Measurements from ENCODE around the gene ARHGAP15. TPM values are rescaled to one million over a fixed set of nuclear protein-coding genes. Genes with fewer than 3 reads are reported as not detected.

The ARHGAP15 gene
- total RNA-seq, 1 donor from 2014 or later = not detected

DNA sequence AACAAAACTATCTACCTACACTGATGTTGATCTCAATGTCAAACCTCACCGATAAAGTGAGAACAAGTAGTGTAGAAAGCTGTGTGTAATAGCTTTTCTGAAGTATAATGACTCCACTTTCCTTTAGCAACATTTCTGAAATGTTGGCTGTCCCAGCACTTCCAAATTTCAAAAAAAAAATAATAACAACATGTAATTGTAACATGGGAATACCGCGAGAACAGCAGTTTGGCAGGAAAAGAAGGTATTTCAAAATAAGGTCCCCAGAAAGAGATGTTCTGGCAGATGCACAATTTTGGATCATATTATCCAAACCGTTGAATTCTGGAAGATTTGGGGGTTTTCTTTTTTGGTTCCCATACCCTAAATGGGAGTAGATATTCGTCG lies 352.0 kb downstream of the ARHGAP15 start:
- H3K9ac ChIP-seq (ENCODE audit: low read length) = no peak overlapping the region
- no peak overlapping the region for H3K27ac ChIP-seq (ENCODE audit: low read depth, low read length)
- H4K20me1 ChIP-seq (ENCODE audit: insufficient read depth, low read length) = no peaks in the 10 kb centered on the region
- H3K27me3 ChIP-seq (ENCODE audit: insufficient read depth, low read length) = no peaks in the 10 kb centered on the region
- no peaks in the 10 kb centered on the region for H3K36me3 Mint-ChIP-seq (ENCODE audit: low read depth, unreplicated experiment)
- no peak overlapping the region for H3K4me3 Mint-ChIP-seq (ENCODE audit: unreplicated experiment)
- H3K4me1 ChIP-seq (ENCODE audit: insufficient read depth, low read length) = no peaks in the 10 kb centered on the region
- H3K9me3 ChIP-seq (ENCODE audit: insufficient read depth, low read depth, low read length) = no peaks in the 10 kb centered on the region
- no peak overlapping the region for H3K27ac Mint-ChIP-seq (ENCODE audit: unreplicated experiment)
- no peaks in the 10 kb centered on the region for H3K79me2 ChIP-seq (ENCODE audit: insufficient read depth, low read length)
- no peaks in the 10 kb centered on the region for H3K27me3 Mint-ChIP-seq (ENCODE audit: low read depth, unreplicated experiment)
- H3K36me3 ChIP-seq (ENCODE audit: insufficient read depth, low read length) = no peaks in the 10 kb centered on the region
- TF ChIP-seq EZH2 (IDR thresholded peaks at IDR 0.05; ENCODE audit: insufficient read depth, low read length) = no peak
- TF ChIP-seq, protein P1, sequence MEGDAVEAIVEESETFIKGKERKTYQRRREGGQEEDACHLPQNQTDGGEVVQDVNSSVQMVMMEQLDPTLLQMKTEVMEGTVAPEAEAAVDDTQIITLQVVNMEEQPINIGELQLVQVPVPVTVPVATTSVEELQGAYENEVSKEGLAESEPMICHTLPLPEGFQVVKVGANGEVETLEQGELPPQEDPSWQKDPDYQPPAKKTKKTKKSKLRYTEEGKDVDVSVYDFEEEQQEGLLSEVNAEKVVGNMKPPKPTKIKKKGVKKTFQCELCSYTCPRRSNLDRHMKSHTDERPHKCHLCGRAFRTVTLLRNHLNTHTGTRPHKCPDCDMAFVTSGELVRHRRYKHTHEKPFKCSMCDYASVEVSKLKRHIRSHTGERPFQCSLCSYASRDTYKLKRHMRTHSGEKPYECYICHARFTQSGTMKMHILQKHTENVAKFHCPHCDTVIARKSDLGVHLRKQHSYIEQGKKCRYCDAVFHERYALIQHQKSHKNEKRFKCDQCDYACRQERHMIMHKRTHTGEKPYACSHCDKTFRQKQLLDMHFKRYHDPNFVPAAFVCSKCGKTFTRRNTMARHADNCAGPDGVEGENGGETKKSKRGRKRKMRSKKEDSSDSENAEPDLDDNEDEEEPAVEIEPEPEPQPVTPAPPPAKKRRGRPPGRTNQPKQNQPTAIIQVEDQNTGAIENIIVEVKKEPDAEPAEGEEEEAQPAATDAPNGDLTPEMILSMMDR (IDR thresholded peaks at IDR 0.05; ENCODE audit: insufficient read depth, low read depth, low read length) = no peak
- no peak overlapping the region for H3K4me2 ChIP-seq (ENCODE audit: low read length)
- no peaks in the 10 kb centered on the region for H3K9me3 Mint-ChIP-seq (ENCODE audit: unreplicated experiment)
- no peak for FAIRE-seq
- H3K4me3 ChIP-seq (ENCODE audit: insufficient read depth, low read depth, low read length) = no peak overlapping the region
- no peak overlapping the region for H2AFZ ChIP-seq (ENCODE audit: low read depth, low read length)
- peaks cover 8% of the 10 kb centered on the region for H3K4me1 Mint-ChIP-seq (ENCODE audit: low read depth, unreplicated experiment)
- no peak for DNase-seq (ENCODE audit: low read depth)

DNA sequence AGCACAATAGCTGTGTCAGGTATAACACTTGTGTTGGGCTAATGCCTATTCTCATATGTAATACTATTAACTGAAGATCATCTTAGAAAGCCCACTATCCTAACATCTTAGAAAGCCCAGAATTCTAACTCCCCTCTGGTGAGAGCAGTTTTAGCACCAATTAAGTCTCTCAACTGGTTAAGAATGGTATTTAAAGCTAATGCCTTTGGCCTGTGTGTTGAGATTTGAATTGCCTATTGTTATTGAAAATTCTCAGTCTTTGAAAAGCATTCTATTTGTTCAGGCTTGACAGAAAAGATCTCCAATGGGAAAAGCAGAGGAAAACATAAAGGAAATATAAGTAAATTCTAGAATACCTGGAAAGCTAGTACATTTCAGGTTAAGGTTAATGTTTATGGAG lies 352.5 kb downstream of the ARHGAP15 start:
- Mint-ChIP-seq H3K4me3 (ENCODE audit: unreplicated experiment) (no peak overlapping the region), H3K27me3 (ENCODE audit: low read depth, unreplicated experiment) (no peaks in the 10 kb centered on the region), H3K27ac (ENCODE audit: unreplicated experiment) (no peak overlapping the region)

DNA sequence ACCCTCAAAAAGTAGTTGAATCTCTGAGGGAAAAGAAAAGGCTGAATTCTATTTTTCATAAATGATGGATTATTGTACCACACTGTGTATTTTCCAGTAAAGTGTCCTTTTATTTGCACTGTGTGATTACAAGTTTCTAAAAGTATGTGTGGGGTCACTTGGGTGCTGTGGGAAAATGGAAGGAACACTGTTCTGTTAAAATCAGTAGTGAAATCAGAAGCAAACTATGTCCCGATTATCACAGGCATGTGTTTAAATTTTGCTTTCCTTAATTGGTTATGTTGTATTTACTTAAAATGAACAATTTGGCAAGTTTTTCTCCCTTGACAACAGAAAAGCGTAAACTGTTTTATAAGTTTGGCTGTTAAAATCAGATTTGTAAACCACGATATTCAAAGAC lies 353.1 kb downstream of the ARHGAP15 start:
- peaks cover 8% of the 10 kb centered on the region for H3K4me1 Mint-ChIP-seq (ENCODE audit: low read depth, unreplicated experiment)
- Histone ChIP-seq H3K27me3 (ENCODE audit: insufficient read depth, low read length) (no peaks in the 10 kb centered on the region), H3K27ac (ENCODE audit: low read depth, low read length) (no peak overlapping the region), H3K4me1 (ENCODE audit: insufficient read depth, low read length) (no peaks in the 10 kb centered on the region), H3K4me2 (ENCODE audit: low read length) (no peak overlapping the region), H3K4me3 (ENCODE audit: insufficient read depth, low read depth, low read length) (no peak overlapping the region), H4K20me1 (ENCODE audit: insufficient read depth, low read length) (no peaks in the 10 kb centered on the region), H3K79me2 (ENCODE audit: insufficient read depth, low read length) (no peaks in the 10 kb centered on the region), H3K9me3 (ENCODE audit: insufficient read depth, low read depth, low read length) (no peaks in the 10 kb centered on the region), H2AFZ (ENCODE audit: low read depth, low read length) (no peak overlapping the region), H3K9ac (ENCODE audit: low read length) (no peak overlapping the region), H3K36me3 (ENCODE audit: insufficient read depth, low read length) (no peaks in the 10 kb centered on the region)
- no peak overlapping the region for H3K27ac Mint-ChIP-seq (ENCODE audit: unreplicated experiment)
- no peaks in the 10 kb centered on the region for H3K27me3 Mint-ChIP-seq (ENCODE audit: low read depth, unreplicated experiment)
- H3K9me3 Mint-ChIP-seq (ENCODE audit: unreplicated experiment) = no peaks in the 10 kb centered on the region
- H3K36me3 Mint-ChIP-seq (ENCODE audit: low read depth, unreplicated experiment) = no peaks in the 10 kb centered on the region
- DNase-seq (ENCODE audit: low read depth) = peak; percentile 65
- FAIRE-seq = no peak
- no peak for TF ChIP-seq EZH2 (IDR thresholded peaks at IDR 0.05; ENCODE audit: insufficient read depth, low read length)
- TF ChIP-seq, protein P1 (IDR thresholded peaks at IDR 0.05; ENCODE audit: insufficient read depth, low read depth, low read length) = no peak
- no peak overlapping the region for H3K4me3 Mint-ChIP-seq (ENCODE audit: unreplicated experiment)

More for the DNA sequence above, 352.5 kb downstream of the ARHGAP15 start:
- no peaks in the 10 kb centered on the region for H3K4me1 ChIP-seq (ENCODE audit: insufficient read depth, low read length)
- no peaks in the 10 kb centered on the region for H4K20me1 ChIP-seq (ENCODE audit: insufficient read depth, low read length)
- no peaks in the 10 kb centered on the region for H3K36me3 ChIP-seq (ENCODE audit: insufficient read depth, low read length)
- Mint-ChIP-seq H3K4me1 (ENCODE audit: low read depth, unreplicated experiment) (peaks cover 8% of the 10 kb centered on the region), H3K36me3 (ENCODE audit: low read depth, unreplicated experiment) (no peaks in the 10 kb centered on the region), H3K9me3 (ENCODE audit: unreplicated experiment) (no peaks in the 10 kb centered on the region)
- no peaks in the 10 kb centered on the region for H3K9me3 ChIP-seq (ENCODE audit: insufficient read depth, low read depth, low read length)
- H3K9ac ChIP-seq (ENCODE audit: low read length) = no peak overlapping the region
- FAIRE-seq (no peak), DNase-seq (ENCODE audit: low read depth) (no peak)
- no peak overlapping the region for H3K4me2 ChIP-seq (ENCODE audit: low read length)
- no peak overlapping the region for H3K4me3 ChIP-seq (ENCODE audit: insufficient read depth, low read depth, low read length)
- TF ChIP-seq EZH2 (IDR thresholded peaks at IDR 0.05; ENCODE audit: insufficient read depth, low read length) = no peak
- TF ChIP-seq, protein P1 (IDR thresholded peaks at IDR 0.05; ENCODE audit: insufficient read depth, low read depth, low read length) = no peak
- H2AFZ ChIP-seq (ENCODE audit: low read depth, low read length) = no peak overlapping the region
- H3K27me3 ChIP-seq (ENCODE audit: insufficient read depth, low read length) = no peaks in the 10 kb centered on the region
- H3K79me2 ChIP-seq (ENCODE audit: insufficient read depth, low read length) = no peaks in the 10 kb centered on the region
- no peak overlapping the region for H3K27ac ChIP-seq (ENCODE audit: low read depth, low read length)
